Hepatocyte (in vitro differentiated cells): Measurements from ENCODE around the gene ZNF385B. TPM values are rescaled to one million over a fixed set of nuclear protein-coding genes. Genes with fewer than 3 reads are reported as not detected.

Experiments
- DNase-seq: peaks from one replicate; pipeline ENCODE4 v3.0.0-alpha.2; 2016; ENCODE audit warnings: low spot score
- H2AFZ ChIP-seq: fragments of 200-600 bp; sonication (generic); 2 replicates; pipeline ENCODE4 v1.6.0; 2016; ENCODE audit warnings: antibody characterized with exemption, mild to moderate bottlenecking
- H3K27ac ChIP-seq: fragments of 200-600 bp; sonication (generic); 2 replicates; pipeline ENCODE4 v1.5.1; 2016; ENCODE audit warnings: mild to moderate bottlenecking
- H3K27me3 ChIP-seq: fragments of 200-600 bp; sonication (generic); 2 replicates; pipeline ENCODE4 v1.6.1; 2016
- H3K36me3 ChIP-seq: fragments of 200-600 bp; sonication (generic); replicated peaks from 2 replicates; pipeline ENCODE4 v1.5.1; 2016; ENCODE audit warnings: low read depth; ENCODE audit not compliant: insufficient read depth
- H3K4me1 ChIP-seq: fragments of 200-600 bp; sonication (generic); 2 replicates; pipeline ENCODE4 v1.5.1; 2016; ENCODE audit warnings: mild to moderate bottlenecking, moderate library complexity; ENCODE audit not compliant: insufficient read depth
- H3K4me2 ChIP-seq: fragments of 200-600 bp; sonication (generic); 2 replicates; pipeline ENCODE4 v1.6.0; 2016
- H3K4me3 ChIP-seq: fragments of 200-600 bp; sonication (generic); 2 replicates; pipeline ENCODE4 v1.5.1; 2016; ENCODE audit warnings: mild to moderate bottlenecking
- H3K79me2 ChIP-seq: fragments of 200-600 bp; sonication (generic); 2 replicates; pipeline ENCODE4 v1.6.0; 2017; ENCODE audit warnings: mild to moderate bottlenecking
- H3K9me2 ChIP-seq: fragments of 200-600 bp; sonication (generic); replicated peaks from 2 replicates; pipeline ENCODE4 v1.6.0; 2017; ENCODE audit warnings: mild to moderate bottlenecking; ENCODE audit not compliant: insufficient read depth
- H3K9me3 ChIP-seq: fragments of 200-600 bp; sonication (generic); 2 replicates; pipeline ENCODE4 v1.5.1; 2016; ENCODE audit warnings: low read depth, mild to moderate bottlenecking
- H4K20me1 ChIP-seq: fragments of 200-600 bp; sonication (generic); 2 replicates; pipeline ENCODE4 v1.6.0; 2016; ENCODE audit warnings: mild to moderate bottlenecking; ENCODE audit not compliant: insufficient read depth, poor library complexity, severe bottlenecking
- CTCF ChIP-seq: fragments of 200-600 bp; sonication (generic); IDR thresholded peaks from 2 replicates; pipeline ENCODE4 v1.5.1; 2016; ENCODE audit warnings: antibody characterized with exemption, mild to moderate bottlenecking; ENCODE audit not compliant: poor library complexity
- EZH2 ChIP-seq: fragments of 200-600 bp; sonication (generic); IDR thresholded peaks from 2 replicates; pipeline ENCODE4 v1.6.1; 2016; ENCODE audit warnings: antibody characterized with exemption, mild to moderate bottlenecking, borderline replicate concordance
- EZH2phosphoT487 ChIP-seq: fragments of 200-600 bp; sonication (generic); IDR thresholded peaks from one replicate; pipeline ENCODE4 v1.6.1; 2018; ENCODE audit warnings: antibody characterized with exemption, mild to moderate bottlenecking, low read depth, moderate library complexity; ENCODE audit not compliant: unreplicated experiment, severe bottlenecking
- WGBS: methylation state at CpG from one replicate; pipeline ENCODE4 v1.1.6; 2016; ENCODE audit warnings: low lambda C conversion rate; ENCODE audit errors: missing lambda C conversion rate; 5-methylcytosine and 5-hydroxymethylcytosine counted together
- polyA plus RNA-seq: library from polyadenylated mRNA; unstranded; fragments of >200 nt; fragmentation: Nextera tagmentation; extraction: Ambion mirVana; gene quantifications from 2 replicates; pipeline ENCODE4 v1.2.1, GENCODE V29; 2016
- total RNA-seq: library from RNA; depleted of rRNA; stranded (reverse); fragments of >200 nt; gene quantifications from 2 replicates; pipeline ENCODE4 v1.2.3, GENCODE V29; 2014

ZNF385B gene
- total and polyA plus RNA-seq, 2 experiments from 2014 or later, result 1.8 to 2.4 TPM

GRCh38 chr2:179812501-179812900, 48.9 kb downstream of the ZNF385B start:
- Histone ChIP-seq H3K9me3 (no peaks in the 10 kb centered on the region), H3K27me3 (no peaks in the 10 kb centered on the region), H3K36me3 (no peaks in the 10 kb centered on the region), H3K4me2 (no peak overlapping the region), H3K4me1 (no peaks in the 10 kb centered on the region), H3K4me3 (no peak overlapping the region), H3K27ac (no peak overlapping the region), H2AFZ (no peak overlapping the region), H3K79me2 (no peaks in the 10 kb centered on the region), H3K9me2 (no peaks in the 10 kb centered on the region), H4K20me1 (no peaks in the 10 kb centered on the region)
- TF ChIP-seq EZH2phosphoT487, result no peak
- no peak for TF ChIP-seq CTCF
- TF ChIP-seq EZH2, result no peak
- WGBS, result 100% methylated on average over 1 of the region's 1 CpG
- no peak for DNase-seq

GRCh38 chr2:179811042-179811441, 50.4 kb downstream of the ZNF385B start:
- no peaks in the 10 kb centered on the region for H3K79me2 ChIP-seq
- no peak for TF ChIP-seq EZH2
- no peak for TF ChIP-seq CTCF
- no peak for TF ChIP-seq EZH2phosphoT487
- DNase-seq, result no peak
- H3K9me3 ChIP-seq, result no peaks in the 10 kb centered on the region
- no peak overlapping the region for H2AFZ ChIP-seq
- H4K20me1 ChIP-seq, result no peaks in the 10 kb centered on the region
- H3K36me3 ChIP-seq, result no peaks in the 10 kb centered on the region
- no peak overlapping the region for H3K27ac ChIP-seq
- no peak overlapping the region for H3K4me2 ChIP-seq
- no peaks in the 10 kb centered on the region for H3K27me3 ChIP-seq
- no peaks in the 10 kb centered on the region for H3K4me1 ChIP-seq
- no peak overlapping the region for H3K4me3 ChIP-seq
- H3K9me2 ChIP-seq, result no peaks in the 10 kb centered on the region

- Histone ChIP-seq H3K4me2 (no peak overlapping the region), H2AFZ (no peak overlapping the region), H3K36me3 (no peaks in the 10 kb centered on the region), H3K9me3 (no peaks in the 10 kb centered on the region), H3K9me2 (no peaks in the 10 kb centered on the region), H4K20me1 (no peaks in the 10 kb centered on the region), H3K4me1 (no peaks in the 10 kb centered on the region), H3K79me2 (no peaks in the 10 kb centered on the region), H3K4me3 (no peak overlapping the region), H3K27ac (no peak overlapping the region), H3K27me3 (no peaks in the 10 kb centered on the region)
- no peak for DNase-seq
- TF ChIP-seq EZH2phosphoT487, result no peak
- TF ChIP-seq EZH2, result no peak
- TF ChIP-seq CTCF, result no peak
- WGBS, result 90% methylated on average over 4 of the region's 4 CpGs
Observed at GRCh38 chr2:179809606-179810005, 51.8 kb downstream of the ZNF385B start.

GRCh38 chr2:179805001-179805400, 56.4 kb downstream of the ZNF385B start:
- no peaks in the 10 kb centered on the region for H3K36me3 ChIP-seq
- WGBS, result 93% methylated on average over 3 of the region's 3 CpGs
- no peak overlapping the region for H3K4me2 ChIP-seq
- no peak overlapping the region for H2AFZ ChIP-seq
- no peaks in the 10 kb centered on the region for H3K27me3 ChIP-seq
- H3K27ac ChIP-seq, result no peak overlapping the region
- no peaks in the 10 kb centered on the region for H4K20me1 ChIP-seq
- TF ChIP-seq EZH2 (no peak), CTCF (no peak), EZH2phosphoT487 (no peak)
- no peaks in the 10 kb centered on the region for H3K9me3 ChIP-seq
- no peak for DNase-seq
- no peaks in the 10 kb centered on the region for H3K79me2 ChIP-seq
- no peak overlapping the region for H3K4me3 ChIP-seq
- H3K4me1 ChIP-seq, result no peaks in the 10 kb centered on the region
- no peaks in the 10 kb centered on the region for H3K9me2 ChIP-seq
